ENCODE data around the gene STARD4. TPM values are rescaled to one million over a fixed set of nuclear protein-coding genes. Genes with fewer than 3 reads are reported as not detected.

The STARD4 gene
- 640 and 692 TPM in 2 replicates for polyA plus RNA-seq

GRCh38 chr5:111512375-111513130, at the start of gene STARD4:
Gene STARD4 (minus strand): TSS chr5:111512535. CDS start chr5:111507433, 5,102 bp downstream.

Other genes with a start within 250 kb of the STARD4 start
- 53.8 and 70.6 TPM in 2 replicates for gene NREP, start 244.7 kb upstream of the STARD4 start, polyA plus RNA-seq

All from Purkinje cell (primary cell).